GM12801 (cell line): ENCODE measurements around the gene CDYL.

Experiments
- TF ChIP-seq, protein P1 (sequence below): IDR thresholded peaks from one replicate; pipeline ENCODE4 v1.5.1; 2011; ENCODE audit warnings: control low read depth; ENCODE audit not compliant: insufficient read length; ENCODE audit errors: extremely low read depth

Gene CDYL

DNA sequence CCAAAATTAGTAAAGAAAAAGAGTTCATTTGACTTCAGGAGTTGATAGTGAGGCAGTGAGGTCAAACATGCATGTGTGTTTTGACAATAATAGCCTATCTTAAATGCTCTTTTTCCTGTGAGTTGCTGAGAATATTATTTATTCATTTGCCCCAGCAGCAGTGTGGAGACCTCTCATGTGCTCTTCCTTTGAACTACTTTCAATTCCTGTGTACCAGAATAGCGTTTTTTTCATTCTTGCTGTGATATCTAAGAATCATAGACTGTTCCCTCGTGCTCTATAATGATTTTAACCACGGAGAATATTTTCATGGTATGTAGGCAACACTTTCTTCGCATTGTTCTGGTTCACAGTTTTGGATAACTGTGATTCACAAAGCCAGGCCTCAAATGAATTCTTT, 5.2 kb downstream of the CDYL start:
- TF ChIP-seq, protein P1, sequence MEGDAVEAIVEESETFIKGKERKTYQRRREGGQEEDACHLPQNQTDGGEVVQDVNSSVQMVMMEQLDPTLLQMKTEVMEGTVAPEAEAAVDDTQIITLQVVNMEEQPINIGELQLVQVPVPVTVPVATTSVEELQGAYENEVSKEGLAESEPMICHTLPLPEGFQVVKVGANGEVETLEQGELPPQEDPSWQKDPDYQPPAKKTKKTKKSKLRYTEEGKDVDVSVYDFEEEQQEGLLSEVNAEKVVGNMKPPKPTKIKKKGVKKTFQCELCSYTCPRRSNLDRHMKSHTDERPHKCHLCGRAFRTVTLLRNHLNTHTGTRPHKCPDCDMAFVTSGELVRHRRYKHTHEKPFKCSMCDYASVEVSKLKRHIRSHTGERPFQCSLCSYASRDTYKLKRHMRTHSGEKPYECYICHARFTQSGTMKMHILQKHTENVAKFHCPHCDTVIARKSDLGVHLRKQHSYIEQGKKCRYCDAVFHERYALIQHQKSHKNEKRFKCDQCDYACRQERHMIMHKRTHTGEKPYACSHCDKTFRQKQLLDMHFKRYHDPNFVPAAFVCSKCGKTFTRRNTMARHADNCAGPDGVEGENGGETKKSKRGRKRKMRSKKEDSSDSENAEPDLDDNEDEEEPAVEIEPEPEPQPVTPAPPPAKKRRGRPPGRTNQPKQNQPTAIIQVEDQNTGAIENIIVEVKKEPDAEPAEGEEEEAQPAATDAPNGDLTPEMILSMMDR, result no peak

DNA sequence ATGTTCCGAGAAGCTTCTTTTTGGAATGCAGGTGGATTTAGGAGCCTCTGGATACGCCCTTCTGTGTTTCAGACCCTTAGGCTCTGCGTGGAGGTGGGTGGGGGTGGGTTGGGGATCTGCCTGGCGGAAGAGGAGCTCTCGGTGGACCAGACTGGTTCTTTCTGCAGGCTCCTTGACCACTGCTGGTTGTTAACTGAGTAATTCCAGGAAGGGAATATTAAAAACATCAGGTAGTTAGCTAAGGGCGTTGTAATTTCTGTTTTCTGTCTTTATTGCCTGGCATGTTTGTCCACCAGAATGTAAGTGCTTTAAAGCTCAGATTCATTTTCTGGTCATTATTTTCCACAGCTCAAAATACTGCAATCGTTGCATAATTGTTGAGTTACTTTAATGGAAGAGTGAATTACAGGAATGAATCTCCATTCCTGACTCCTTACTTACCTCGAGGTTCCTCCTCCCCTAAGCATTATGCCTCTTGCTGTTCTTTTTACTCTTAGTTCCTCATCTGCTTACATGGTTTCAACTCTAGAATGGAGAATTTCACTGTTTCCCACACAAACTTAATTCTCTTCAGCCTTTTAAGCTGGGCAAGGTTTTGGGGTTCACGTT, 5.9 kb downstream of the CDYL start:
- TF ChIP-seq, protein P1, result no peak

DNA sequence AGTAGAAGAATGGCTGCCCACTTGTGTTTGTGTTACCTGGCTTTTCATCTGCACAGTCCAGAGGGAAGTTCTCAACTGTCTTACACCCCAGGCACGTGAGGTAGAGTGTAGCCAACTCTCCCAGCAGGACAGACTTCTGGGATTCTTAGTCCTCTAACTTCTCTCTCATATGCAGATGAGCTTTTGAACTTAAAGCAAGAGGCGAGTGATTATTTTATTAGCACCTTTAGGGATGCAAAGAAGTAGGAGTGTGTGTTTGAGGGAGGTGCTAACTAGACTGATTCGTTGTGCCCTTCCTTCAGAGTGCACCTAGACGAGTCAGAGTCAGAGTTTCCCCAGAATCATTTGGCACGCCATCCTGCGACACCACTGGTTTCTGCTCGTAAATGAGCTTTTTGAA, 10.8 kb downstream of the CDYL start:
- TF ChIP-seq, protein P1, result no peak

DNA sequence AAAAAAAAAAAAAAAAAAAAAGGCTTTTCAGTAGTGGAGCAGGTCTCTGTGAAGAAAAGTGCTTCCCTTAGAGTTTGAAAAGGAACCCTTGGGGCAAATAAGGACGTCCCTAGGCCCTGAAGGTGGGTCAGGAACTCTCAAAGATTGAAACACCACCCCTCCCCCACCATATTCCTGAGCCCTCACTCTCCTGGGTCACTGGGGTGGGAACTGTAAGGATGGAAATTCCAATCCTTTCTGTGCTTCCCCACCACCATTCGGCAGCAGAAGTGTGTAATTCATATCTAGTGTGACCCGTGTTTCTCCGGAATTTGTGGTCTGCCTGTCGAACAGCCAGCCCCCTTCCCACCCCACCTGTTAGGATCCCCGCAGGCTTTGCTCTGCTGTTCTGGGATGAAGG, 12.3 kb downstream of the CDYL start:
- TF ChIP-seq, protein P1, result no peak

DNA sequence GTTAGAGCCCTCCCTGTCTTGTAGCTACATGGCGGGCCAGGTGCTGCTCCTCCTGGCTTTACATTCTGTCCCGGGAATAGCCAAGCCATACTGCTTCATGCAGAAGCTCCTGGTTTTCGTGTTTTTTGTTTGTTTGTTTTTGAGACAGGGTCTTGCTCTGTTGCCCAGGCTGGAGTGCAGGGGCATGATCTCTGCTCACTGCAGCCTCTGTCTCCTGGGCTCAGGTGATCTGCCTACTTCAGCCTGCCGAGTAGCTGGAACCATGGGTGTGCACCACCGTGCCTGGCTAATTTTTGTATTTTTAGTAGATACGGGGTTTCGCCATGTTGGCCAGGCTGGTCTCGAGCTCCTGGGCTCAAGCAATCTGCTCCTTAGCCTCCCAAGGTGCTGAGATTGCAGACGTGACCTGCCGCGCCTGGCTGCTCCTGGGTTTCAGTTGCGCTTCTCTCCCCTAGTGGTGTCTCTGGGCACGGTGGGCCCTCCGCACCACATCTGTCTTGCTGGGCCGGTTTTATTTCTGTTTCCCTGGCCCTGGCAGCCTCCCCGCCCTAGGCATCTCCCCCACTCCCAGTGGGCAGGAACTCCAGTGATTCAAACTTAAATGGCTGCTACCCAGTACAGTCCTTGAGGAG, 12.9 kb downstream of the CDYL start:
- TF ChIP-seq, protein P1, result no peak

DNA sequence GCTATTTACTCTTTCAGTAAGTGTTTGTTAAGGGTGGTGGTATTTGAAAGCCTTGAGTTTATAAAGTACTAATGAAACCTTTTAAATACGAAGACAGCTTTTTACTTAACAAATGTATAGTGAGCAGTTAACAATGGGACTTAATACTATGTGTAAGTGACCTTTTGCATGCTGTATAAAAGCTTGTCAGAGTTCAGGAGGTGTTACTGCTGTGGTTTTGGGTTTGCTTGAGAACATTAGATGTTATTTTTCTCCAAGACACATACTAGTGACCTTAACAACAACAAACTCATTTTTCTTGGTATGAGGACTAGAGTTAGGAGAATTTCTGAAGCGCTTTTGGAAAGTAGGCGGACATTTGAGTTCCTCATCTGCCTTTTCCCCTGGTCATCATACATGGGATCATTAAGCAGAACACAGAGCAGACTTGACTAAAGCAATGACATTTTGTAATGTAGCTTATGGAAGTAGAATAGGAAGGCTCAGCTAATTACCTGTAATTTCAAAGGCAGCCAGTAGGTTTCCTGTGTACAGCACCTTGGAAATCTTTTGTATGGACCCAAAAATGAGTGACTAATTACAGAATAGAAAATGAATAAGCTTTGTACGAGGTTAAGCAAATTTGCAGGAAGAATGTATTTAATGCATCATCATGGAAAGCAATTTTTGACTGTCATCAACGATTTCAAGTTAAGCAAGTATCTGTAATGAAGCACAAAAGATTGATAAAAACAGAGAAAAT, 14.1 kb downstream of the CDYL start:
- TF ChIP-seq, protein P1, result no peak

DNA sequence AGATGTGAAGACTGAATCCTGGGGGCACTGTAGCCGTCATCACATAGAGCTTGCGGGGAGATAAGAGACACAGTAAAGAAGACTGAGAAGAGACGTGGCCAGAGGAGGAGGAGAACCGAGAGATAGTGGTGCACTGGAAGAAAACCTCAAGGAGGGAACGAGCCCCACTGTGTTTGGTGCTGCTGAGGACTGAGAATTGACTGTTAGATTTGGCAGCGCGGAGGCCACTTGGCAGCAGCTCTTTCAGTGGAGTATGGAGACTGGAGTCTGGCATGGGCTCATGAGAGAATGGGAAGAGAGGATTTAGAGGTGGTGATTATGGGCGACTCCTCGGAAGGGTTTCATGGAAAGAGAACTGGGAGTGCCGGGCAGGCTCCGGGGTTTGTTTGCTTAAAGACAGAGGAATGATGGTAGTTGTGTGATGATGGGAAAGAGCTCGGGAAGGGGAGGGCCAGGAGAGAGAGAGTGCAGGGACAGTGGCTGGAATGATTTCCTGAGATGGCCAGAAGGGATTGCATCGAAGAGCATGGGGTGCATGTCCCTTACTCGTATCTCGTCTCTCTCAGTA, 18.0 kb downstream of the CDYL start:
- TF ChIP-seq, protein P1, result no peak
